ENCODE data around the gene GNAO1. TPM values are rescaled to one million over a fixed set of nuclear protein-coding genes. Genes with fewer than 3 reads are reported as not detected.
A peak's percentile ranks its signal among the peaks of the same experiment; 100 is the strongest.

GNAO1 gene
- total RNA-seq, 6 experiments from 2014 or later = 18.2 to 45.1 (median 21.5) TPM

DNA sequence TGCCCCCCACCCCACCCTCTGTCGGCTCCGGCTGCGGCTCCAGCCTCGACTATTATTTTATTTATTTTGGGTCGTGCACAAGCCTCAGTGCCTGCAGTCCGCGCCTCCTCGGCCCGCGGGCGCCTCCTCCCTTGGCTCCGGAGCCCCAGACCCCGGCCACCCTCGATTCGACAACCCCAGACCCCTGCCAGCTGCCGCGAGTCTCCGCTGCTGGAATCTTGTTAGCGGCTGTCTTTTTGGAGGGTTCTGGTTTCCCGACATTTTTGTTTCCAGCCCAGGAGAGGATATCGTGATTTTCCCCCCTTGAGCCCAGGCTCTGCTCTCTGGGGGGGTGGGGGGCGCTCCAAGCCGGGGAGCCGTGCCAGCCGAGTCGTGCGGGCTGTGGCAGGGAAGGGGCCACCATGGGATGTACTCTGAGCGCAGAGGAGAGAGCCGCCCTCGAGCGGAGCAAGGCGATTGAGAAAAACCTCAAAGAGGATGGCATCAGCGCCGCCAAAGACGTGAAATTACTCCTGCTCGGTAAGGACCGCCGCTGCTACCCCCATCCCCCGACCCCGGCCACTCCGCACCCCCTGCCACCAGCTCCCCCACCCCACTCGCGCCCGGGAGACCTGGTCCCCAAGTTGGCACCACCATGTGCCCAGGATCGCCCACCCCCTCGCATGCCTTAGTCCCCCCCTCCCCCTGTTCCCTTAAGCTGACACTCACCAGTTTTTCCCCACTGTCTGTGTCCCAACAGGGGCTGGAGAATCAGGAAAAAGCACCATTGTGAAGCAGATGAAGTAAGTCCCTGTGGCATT lies 746 bp downstream of the GNAO1 start:
- TF ChIP-seq, protein P1, sequence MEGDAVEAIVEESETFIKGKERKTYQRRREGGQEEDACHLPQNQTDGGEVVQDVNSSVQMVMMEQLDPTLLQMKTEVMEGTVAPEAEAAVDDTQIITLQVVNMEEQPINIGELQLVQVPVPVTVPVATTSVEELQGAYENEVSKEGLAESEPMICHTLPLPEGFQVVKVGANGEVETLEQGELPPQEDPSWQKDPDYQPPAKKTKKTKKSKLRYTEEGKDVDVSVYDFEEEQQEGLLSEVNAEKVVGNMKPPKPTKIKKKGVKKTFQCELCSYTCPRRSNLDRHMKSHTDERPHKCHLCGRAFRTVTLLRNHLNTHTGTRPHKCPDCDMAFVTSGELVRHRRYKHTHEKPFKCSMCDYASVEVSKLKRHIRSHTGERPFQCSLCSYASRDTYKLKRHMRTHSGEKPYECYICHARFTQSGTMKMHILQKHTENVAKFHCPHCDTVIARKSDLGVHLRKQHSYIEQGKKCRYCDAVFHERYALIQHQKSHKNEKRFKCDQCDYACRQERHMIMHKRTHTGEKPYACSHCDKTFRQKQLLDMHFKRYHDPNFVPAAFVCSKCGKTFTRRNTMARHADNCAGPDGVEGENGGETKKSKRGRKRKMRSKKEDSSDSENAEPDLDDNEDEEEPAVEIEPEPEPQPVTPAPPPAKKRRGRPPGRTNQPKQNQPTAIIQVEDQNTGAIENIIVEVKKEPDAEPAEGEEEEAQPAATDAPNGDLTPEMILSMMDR (IDR thresholded peaks at IDR 0.05) = no peak
- no peak for TF ChIP-seq POLR2A (IDR thresholded peaks at IDR 0.05)
- WGBS (ENCODE audit: insufficient coverage, low coverage, low lambda C conversion rate, missing lambda C conversion rate) = 0% methylated on average over 18 of the region's 46 CpGs
- no peak for ATAC-seq
- no peaks in the 10 kb centered on the region for H3K9me3 ChIP-seq
- H3K27me3 ChIP-seq = no peaks in the 10 kb centered on the region
- H3K36me3 ChIP-seq = no peaks in the 10 kb centered on the region
- peak in 1 of 3 donors; percentile 22 for DNase-seq
- peaks cover 0 to 36% (median 16%) of the 10 kb centered on the region in 4 donors for H3K4me1 ChIP-seq
- peak overlapping the region in 2 of 3 donors; percentile 64 to 83 for H3K27ac ChIP-seq
- intact Hi-C loops (cut with DNase I) = no loop called here
- H3K4me3 ChIP-seq = peak overlapping the region; percentile 69 to 72 (median 70)

DNA sequence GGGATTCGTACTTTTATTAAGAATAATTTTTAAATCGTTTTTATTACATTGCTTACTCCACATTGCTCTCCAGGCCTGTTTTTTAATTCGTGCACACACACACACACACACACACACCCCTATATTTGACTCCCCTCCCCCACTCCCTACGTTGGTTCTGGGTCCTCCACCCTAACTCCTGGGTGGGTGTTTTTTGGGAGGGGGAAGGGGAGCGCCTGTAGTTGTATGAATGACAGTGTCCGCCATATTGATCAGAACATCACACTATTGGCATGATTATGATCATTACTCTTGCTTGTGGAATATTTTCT lies 1.3 kb downstream of the GNAO1 start:
- Histone ChIP-seq H3K36me3 (no peaks in the 10 kb centered on the region), H3K27me3 (no peaks in the 10 kb centered on the region), H3K4me3 (peak overlapping the region in 1 of 3 donors; percentile 72), H3K27ac (no peak overlapping the region), H3K9me3 (no peaks in the 10 kb centered on the region), H3K4me1 (peaks cover 0 to 37% (median 16%) of the 10 kb centered on the region in 4 donors)
- intact Hi-C loops (cut with DNase I) = no loop called here
- ATAC-seq (no peak), DNase-seq (no peak)
- TF ChIP-seq, protein P1 (IDR thresholded peaks at IDR 0.05) = no peak
- TF ChIP-seq POLR2A (IDR thresholded peaks at IDR 0.05) = no peak
- 31% methylated on average over 6 of the region's 6 CpGs for WGBS (ENCODE audit: insufficient coverage, low coverage, low lambda C conversion rate, missing lambda C conversion rate)

DNA sequence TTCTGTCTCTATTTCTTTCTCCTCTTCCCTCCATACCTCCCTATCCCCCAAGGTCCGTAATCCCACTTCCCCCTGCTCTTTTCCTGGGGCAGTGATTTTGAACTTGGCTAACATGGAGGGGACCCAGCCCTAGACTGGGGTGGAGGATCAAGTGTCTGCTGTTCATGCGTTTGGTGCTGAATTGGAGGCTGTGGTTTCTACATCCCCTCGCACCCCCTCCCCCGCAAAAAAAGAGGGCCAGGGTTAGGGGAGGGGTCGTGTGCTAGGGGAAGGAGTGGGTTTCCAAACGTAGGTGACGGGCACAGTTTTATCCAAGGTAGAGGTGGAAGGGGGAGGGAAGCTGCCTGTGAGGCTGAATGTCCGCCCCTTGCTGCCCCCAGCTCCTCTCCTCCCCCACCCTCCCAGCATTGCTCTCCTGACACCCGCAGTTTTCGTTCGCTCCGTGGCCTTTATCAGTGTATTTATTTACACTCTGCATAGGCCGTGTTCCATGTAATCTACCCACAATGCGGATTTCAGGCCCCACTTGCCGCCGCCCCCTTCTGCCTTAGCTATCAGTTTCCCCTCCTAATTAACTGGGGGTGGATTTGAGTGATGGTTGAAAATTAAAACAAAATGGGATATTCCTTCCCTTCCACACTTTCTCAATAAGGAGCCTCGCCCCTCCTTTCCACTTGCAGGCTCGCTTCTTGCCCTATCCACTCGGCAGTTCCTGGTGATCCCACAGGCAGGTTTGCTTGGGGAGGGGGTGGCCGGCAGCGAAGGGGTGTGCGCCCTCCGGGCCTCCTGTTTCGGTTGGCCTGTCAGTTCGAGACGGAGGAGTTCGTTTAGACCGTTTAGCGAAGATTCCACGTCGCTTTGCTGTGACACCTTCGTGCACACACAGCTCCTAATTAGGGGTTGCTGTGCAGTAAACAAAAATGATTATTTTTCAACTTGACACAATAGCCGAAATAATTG lies 2.0 kb downstream of the GNAO1 start:
- no peaks in the 10 kb centered on the region for H3K36me3 ChIP-seq
- H3K4me3 ChIP-seq = no peak overlapping the region
- 43% methylated on average over 31 of the region's 33 CpGs for WGBS (ENCODE audit: insufficient coverage, low coverage, low lambda C conversion rate, missing lambda C conversion rate)
- TF ChIP-seq, protein P1 (IDR thresholded peaks at IDR 0.05) = no peak
- no peak for TF ChIP-seq POLR2A (IDR thresholded peaks at IDR 0.05)
- no peak for DNase-seq
- no peak overlapping the region for H3K27ac ChIP-seq
- peaks cover 0 to 37% (median 16%) of the 10 kb centered on the region in 4 donors for H3K4me1 ChIP-seq
- H3K9me3 ChIP-seq = no peaks in the 10 kb centered on the region
- ATAC-seq = no peak
- no peaks in the 10 kb centered on the region for H3K27me3 ChIP-seq
- intact Hi-C loops (cut with DNase I) = no loop called here

DNA sequence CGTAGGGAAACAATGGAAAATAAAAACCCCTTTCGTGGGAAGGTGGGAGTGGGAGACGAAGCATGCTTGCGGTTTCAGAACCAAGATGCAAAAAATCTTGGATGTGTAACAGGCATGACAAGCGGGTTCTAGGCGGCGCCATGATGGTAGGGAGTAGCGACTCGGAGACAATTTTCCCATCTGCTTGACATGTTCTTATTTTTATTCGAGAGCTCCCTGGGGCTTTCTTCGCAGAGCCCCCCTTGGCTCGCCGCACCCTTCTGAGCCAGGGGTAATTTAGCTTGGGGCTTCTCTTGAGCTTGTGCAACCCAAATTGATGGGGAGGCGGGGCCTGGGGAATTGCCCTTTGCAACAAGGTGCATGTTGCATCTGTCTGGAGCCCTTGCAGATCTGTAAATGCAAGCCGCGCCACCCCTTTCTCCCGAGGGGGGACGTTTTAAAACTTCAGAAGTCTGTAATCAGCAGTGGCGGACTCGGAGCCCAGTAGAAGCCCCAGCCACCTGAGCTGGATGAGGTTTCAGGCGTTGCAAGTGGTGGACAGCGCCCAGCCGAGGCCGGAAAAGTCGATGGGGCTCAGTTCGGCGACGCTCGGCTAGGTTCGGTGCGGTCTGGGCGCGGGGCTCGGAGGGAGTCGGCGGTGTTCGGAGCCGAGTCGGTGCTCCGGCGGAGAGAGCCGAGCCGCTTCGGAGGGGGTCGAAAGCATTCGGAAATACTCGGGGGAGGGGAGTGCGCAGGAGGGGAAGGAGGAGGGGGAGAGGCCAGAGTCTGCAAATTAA lies 2.9 kb downstream of the GNAO1 start:
- peak overlapping the region in 1 of 3 donors; percentile 33 for H3K4me3 ChIP-seq
- H3K36me3 ChIP-seq = no peaks in the 10 kb centered on the region
- intact Hi-C loops (cut with DNase I) = no loop called here
- peak overlapping the region in 1 of 3 donors; percentile 37 for H3K27ac ChIP-seq
- peak; percentile 77 to 85 (median 83) for ATAC-seq
- H3K4me1 ChIP-seq = peaks cover 0 to 37% (median 16%) of the 10 kb centered on the region in 4 donors
- TF ChIP-seq, protein P1 (IDR thresholded peaks at IDR 0.05) = no peak
- no peak for TF ChIP-seq POLR2A (IDR thresholded peaks at IDR 0.05)
- H3K27me3 ChIP-seq = no peaks in the 10 kb centered on the region
- 11% methylated on average over 30 of the region's 48 CpGs for WGBS (ENCODE audit: insufficient coverage, low coverage, low lambda C conversion rate, missing lambda C conversion rate)
- DNase-seq = peak; percentile 84 to 88 (median 87)
- no peaks in the 10 kb centered on the region for H3K9me3 ChIP-seq
